Body of pancreas (tissue), 4 donors: ENCODE results near the gene CACNA1H. TPM values are rescaled to one million over a fixed set of nuclear protein-coding genes. Genes with fewer than 3 reads are reported as not detected.
"Not testable (repeated sequence)": the region's sequence is repeated elsewhere in the genome, so short reads cannot be mapped to it uniquely, and the experiment has no call there.

Source experiments
- ATAC-seq: fragments of 150-250 bp; one replicate; pipeline ENCODE4 v1.9.1; 2016
- DNase-seq, 4 donors: peaks; one replicate each; pipeline ENCODE4 v3.0.0-alpha.2; 2019
- H3K27ac ChIP-seq, 4 donors: fragments of 200-600 bp; sonication (generic); 1 replicate in 3 of 4; 2 replicates in 1 of 4; pipeline versions ENCODE4 v1.5.1 to v1.6.1; 2016 to 2019; ENCODE audit warnings: mild to moderate bottlenecking in 1 of 4, mixed read lengths in 1 of 4, moderate library complexity in 1 of 4
- H3K27me3 ChIP-seq, 2 donors: fragments of 200-600 bp; sonication (generic); one replicate each; pipeline ENCODE4 v1.6.0; 2016; ENCODE audit warnings: mild to moderate bottlenecking in 1 of 2
- H3K36me3 ChIP-seq, 2 donors: fragments of 200-600 bp; sonication (generic); replicated peaks in 1 of 2; 2 replicates each; pipeline ENCODE4 v1.5.1; 2016; ENCODE audit warnings: low read depth in 2 of 2; ENCODE audit not compliant: insufficient read depth in 1 of 2
- H3K4me1 ChIP-seq: fragments of 200-600 bp; sonication (generic); one replicate; pipeline ENCODE4 v1.6.0; 2016
- H3K4me3 ChIP-seq, 2 donors: fragments of 200-600 bp; sonication (generic); 1 replicate in 1 of 2; 2 replicates in 1 of 2; pipeline ENCODE4 v1.5.1; 2016 to 2019
- H3K9me3 ChIP-seq, 3 donors: fragments of 200-600 bp; sonication (generic); 1 replicate in 2 of 3; 2 replicates in 1 of 3; pipeline ENCODE4 v1.5.1; 2016
- CTCF ChIP-seq, 7 experiments: fragments of 450-650 bp in 4 of 7; fragments of 200-600 bp in 3 of 7; sonication (generic) in 3 of 7; IDR thresholded peaks; one replicate each; pipeline ENCODE4 v1.5.1; 2016 to 2019; ENCODE audit warnings: antibody characterized with exemption in 7 of 7
- POLR2A ChIP-seq, 3 donors: fragments of 450-650 bp; IDR thresholded peaks; one replicate each; pipeline ENCODE4 v1.6.1; 2016; ENCODE audit warnings: antibody characterized with exemption in 3 of 3, mild to moderate bottlenecking in 2 of 3
- WGBS, 2 donors: methylation state at CpG; one replicate each; pipeline ENCODE4 v1.1.5; 2017; 5-methylcytosine and 5-hydroxymethylcytosine counted together
- intact Hi-C: fragments of 100-400 bp; cut with DNase I; formaldehyde crosslinking; loops from one replicate; pipeline ENCODE4 v1.15.1; 2023
- total RNA-seq, 2 donors: library from RNA; depleted of rRNA; stranded (reverse); fragments of >200 nt; gene quantifications; one replicate each; pipeline ENCODE4 v1.1.0, GENCODE V29; 2016

Gene CACNA1H
- total RNA-seq, 2 donors from 2014 or later = 7.3 to 15.2 TPM

GRCh38 chr16:1232049-1232748, 79.3 kb downstream of the CACNA1H start:
- H3K27ac ChIP-seq, DNase-seq, H3K36me3 ChIP-seq, H3K4me1 ChIP-seq, H3K9me3 ChIP-seq, H3K4me3 ChIP-seq, H3K27me3 ChIP-seq, intact Hi-C loops, ATAC-seq: not testable (repeated sequence)
- no CpG with 5 or more reads among the region's 47 CpGs for WGBS, 2 donors

DNA sequence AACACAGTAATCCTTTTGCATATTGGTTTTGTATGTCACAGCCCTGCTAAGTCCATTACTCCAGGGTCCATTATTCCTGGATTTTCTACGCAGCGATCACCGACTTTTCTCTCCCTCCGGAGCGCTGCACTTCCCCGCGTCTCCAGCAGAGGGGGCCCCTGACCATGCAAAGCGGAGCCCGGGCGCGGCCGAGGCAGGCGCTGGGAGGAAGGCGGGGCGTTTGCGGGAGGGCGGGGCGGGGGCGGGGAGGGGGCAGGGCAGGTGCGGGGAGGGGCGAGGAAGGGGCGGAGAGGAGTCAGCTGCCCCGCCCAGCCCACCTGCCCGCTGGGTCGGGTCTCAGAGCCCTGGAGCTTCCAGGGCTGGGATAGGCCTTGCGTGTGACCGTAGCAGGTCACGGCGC, 83.8 kb downstream of the CACNA1H start:
- intact Hi-C loops, H3K36me3 ChIP-seq, DNase-seq, H3K27ac ChIP-seq, H3K4me3 ChIP-seq, H3K9me3 ChIP-seq, H3K4me1 ChIP-seq, H3K27me3 ChIP-seq: not testable (repeated sequence)
- no CpG with 5 or more reads among the region's 29 CpGs for WGBS, 2 donors
- peak; percentile 82 for ATAC-seq

DNA sequence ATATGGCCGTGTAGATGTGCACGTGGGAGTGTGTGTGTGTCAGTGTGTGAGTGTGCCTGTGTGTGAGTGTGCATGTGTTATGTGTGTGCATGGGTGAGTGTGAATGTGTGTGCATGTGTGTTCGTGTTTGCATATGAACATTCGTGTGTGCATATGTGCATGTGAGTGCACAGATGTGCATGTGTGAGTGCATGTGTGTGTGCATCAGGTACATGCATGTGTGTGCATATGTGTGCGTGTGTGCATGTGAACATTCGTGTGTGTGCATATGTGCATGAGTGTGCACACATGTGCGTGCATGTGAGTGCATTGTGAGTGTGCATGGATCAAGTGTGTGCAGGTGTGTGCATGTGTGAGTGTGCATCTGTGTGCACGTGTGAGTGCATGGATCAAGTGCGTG, 85.1 kb downstream of the CACNA1H start:
- 57 to 68% methylated on average over 9 of the region's 9 CpGs for WGBS, 2 donors
- no peaks in the 10 kb centered on the region for H3K4me1 ChIP-seq
- H3K4me3 ChIP-seq = no peak overlapping the region
- H3K27me3 ChIP-seq = no peaks in the 10 kb centered on the region
- intact Hi-C loops = no loop called here
- no peak overlapping the region for H3K27ac ChIP-seq
- ATAC-seq (no peak), DNase-seq (peak in 1 of 4 donors; percentile 1)
- no peak for TF ChIP-seq CTCF (IDR thresholded peaks at IDR 0.05)
- no peak for TF ChIP-seq POLR2A (IDR thresholded peaks at IDR 0.05)
- no peaks in the 10 kb centered on the region for H3K36me3 ChIP-seq
- no peaks in the 10 kb centered on the region for H3K9me3 ChIP-seq

DNA sequence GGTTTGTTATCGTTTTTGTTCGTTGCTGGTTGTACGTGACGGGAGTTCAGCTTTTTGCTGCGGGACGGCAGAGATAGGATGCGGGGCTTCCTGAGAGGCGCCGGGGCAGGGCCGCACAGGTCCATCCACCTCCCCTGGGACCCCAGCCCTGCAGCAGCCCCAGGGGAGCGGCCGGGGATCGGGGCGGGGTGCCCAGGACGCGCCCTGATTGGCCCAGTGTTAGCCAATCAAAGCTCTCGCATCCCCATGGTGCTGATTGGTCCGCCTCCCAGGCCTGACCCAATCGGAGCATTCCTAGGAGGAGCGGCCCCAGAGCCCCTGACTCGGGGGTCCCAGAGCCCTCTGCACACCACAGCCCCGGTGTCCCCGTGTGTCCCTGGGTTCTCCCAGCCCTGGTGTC, 86.0 kb downstream of the CACNA1H start:
- DNase-seq, H3K4me1 ChIP-seq, H3K36me3 ChIP-seq, H3K27ac ChIP-seq, H3K9me3 ChIP-seq, ATAC-seq, intact Hi-C loops, H3K27me3 ChIP-seq, H3K4me3 ChIP-seq: not testable (repeated sequence)
- WGBS, 2 donors = 57 to 61% methylated on average over 10 to 12 of the region's 23 CpGs

GRCh38 chr16:1239575-1239974, 86.7 kb downstream of the CACNA1H start:
- 76 to 77% methylated on average over 5 to 6 of the region's 9 CpGs for WGBS, 2 donors
- H3K9me3 ChIP-seq, ATAC-seq, H3K27me3 ChIP-seq, intact Hi-C loops, H3K4me3 ChIP-seq, H3K4me1 ChIP-seq, H3K27ac ChIP-seq, DNase-seq, H3K36me3 ChIP-seq: not testable (repeated sequence)

- H3K4me1 ChIP-seq, DNase-seq, H3K4me3 ChIP-seq, H3K36me3 ChIP-seq, H3K27me3 ChIP-seq, intact Hi-C loops, ATAC-seq, H3K27ac ChIP-seq, H3K9me3 ChIP-seq: not testable (repeated sequence)
- 17% methylated on average over 1 of the region's 12 CpGs; no CpG with 5 or more reads in 1 of the 2 donors for WGBS, 2 donors
These were observed 87.5 kb downstream of the CACNA1H start, which contains the start of gene TPSAB1 for GRCh38 chr16:1240436-1240835. TSS of gene TPSAB1 (plus strand) at chr16:1240705. CDS start at chr16:1240939, 234 bp downstream.

- H3K27me3 ChIP-seq, DNase-seq, H3K4me3 ChIP-seq, intact Hi-C loops, H3K9me3 ChIP-seq, H3K36me3 ChIP-seq, H3K4me1 ChIP-seq, ATAC-seq, H3K27ac ChIP-seq: not testable (repeated sequence)
- no CpG with 5 or more reads among the region's 15 CpGs for WGBS, 2 donors
These were observed 88.2 kb downstream of the CACNA1H start for GRCh38 chr16:1241081-1241480.

- H3K4me3 ChIP-seq, H3K36me3 ChIP-seq, H3K27ac ChIP-seq, DNase-seq, intact Hi-C loops, H3K9me3 ChIP-seq, H3K27me3 ChIP-seq, ATAC-seq, H3K4me1 ChIP-seq: not testable (repeated sequence)
- 27 to 52% methylated on average over 4 to 5 of the region's 11 CpGs for whole genome bisulfite sequencing, 2 donors
These were observed 90.5 kb downstream of the CACNA1H start for GRCh38 chr16:1243363-1243762.

DNA sequence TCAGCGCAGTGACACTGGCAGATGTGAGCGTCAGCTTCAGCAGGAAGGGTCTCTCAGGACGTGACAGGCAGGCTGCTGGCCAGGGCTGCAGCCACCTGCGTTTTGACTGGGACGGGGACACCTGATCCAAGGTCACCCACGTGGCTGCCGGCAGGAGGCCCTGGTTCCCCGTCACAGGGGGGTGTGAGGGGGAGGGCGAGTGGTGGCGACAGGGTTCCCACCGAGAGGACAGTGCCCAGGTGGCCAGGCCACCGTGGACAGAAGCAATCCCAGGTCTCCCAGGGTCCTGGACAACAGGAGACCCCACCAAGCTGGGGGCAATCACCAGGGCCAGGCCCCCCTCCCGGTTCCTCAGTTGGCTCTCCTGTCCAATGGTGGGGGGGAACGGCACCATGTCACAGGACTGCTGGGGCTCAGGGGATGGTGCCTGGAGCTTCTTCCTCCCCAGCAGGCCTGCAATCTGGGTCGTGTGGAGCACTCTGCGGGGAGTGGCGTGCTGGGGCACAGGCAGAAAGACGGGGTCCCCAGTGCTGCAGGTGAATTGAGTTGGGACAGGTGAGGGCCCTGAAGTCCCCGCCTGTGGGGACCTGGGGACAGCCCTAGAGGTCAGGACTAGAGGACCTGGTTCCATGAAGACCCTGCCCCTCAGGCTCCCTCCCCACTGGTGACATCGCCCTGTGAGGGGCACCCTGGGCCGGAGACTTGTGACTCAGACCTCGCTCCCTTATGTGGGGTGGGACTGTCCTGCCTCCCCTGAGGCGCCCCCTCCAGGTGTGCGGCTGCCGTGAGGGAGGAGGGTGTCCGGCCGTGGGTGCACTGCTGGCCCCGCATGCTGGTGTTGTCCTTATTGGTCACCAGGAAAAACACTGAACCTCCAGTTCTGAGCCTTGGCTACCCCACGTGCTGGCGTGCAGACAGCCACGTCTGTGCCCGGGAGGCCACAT, 91.3 kb downstream of the CACNA1H start:
- H3K4me3 ChIP-seq, H3K27ac ChIP-seq, H3K36me3 ChIP-seq, intact Hi-C loops, H3K9me3 ChIP-seq, H3K4me1 ChIP-seq, DNase-seq, ATAC-seq, H3K27me3 ChIP-seq: not testable (repeated sequence)
- 17 to 45% methylated on average over 6 to 26 of the region's 32 CpGs for WGBS, 2 donors
